Pericardium fibroblast (primary cell): ENCODE results near the gene FST. TPM values are rescaled to one million over a fixed set of nuclear protein-coding genes. Genes with fewer than 3 reads are reported as not detected.

Experiments used
- total RNA-seq: library from RNA; depleted of rRNA; stranded (reverse); fragments of >200 nt; gene quantifications from 2 replicates; pipeline ENCODE4 v1.2.3, GENCODE V29; 2015

The FST gene
- 12.3 and 31.0 TPM in 2 replicates for total RNA-seq

GRCh38 chr5:53480416-53481158, at the start of gene FST:
FST (plus strand) TSS chr5:53480629; CDS start chr5:53480792, 163 bp downstream.

Other genes with a start within 250 kb of the FST start
- 112 and 119 TPM in 2 replicates for gene NDUFS4, start 80.0 kb downstream of the FST start, total RNA-seq